Astrocyte of the hippocampus (primary cell): ENCODE data around the gene MGMT.

Experiments used
- DNase-seq: peaks from one replicate; pipeline ENCODE4 v3.0.0; 2011; ENCODE audit warnings: low read depth, low spot score

The MGMT gene

DNA sequence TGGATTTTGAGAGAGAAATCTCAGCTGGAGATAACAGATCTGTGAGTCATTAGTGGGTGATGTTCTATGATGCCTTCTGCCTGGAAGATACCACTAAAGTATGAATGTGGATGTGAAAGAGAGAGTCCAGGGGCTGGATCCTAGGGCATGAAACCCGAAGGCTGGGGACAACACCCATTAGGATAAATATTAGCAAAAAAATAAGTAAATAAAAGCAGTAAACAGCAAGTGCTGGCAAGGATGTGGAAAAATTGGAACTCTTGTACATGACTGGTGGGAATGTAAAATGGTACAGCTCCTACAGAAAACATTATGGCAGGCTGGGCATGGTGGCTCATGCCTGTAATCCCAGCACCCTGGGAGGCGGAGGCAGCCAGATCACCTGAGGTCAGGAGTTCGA lies 16.6 kb upstream of the MGMT start:
- no peak for DNase-seq

DNA sequence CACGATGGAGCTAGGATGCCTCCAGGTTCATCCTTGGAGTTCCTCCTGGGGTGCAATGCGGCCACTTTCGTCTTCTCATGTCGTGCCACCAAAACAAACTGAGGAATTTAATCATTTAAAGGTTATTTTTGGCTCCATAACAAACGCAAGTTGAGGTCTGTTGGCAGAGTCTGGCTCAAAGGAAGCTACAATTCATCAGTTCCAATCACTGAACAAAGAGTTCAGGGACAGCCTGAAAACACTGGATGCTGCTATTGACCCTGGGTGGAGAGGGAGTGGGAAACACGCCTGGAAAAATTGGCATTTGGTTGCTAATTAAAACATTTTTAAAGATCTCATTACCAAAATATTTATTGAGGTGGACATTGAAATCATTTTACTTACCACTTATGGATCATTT lies 11.4 kb upstream of the MGMT start:
- DNase-seq: no peak

DNA sequence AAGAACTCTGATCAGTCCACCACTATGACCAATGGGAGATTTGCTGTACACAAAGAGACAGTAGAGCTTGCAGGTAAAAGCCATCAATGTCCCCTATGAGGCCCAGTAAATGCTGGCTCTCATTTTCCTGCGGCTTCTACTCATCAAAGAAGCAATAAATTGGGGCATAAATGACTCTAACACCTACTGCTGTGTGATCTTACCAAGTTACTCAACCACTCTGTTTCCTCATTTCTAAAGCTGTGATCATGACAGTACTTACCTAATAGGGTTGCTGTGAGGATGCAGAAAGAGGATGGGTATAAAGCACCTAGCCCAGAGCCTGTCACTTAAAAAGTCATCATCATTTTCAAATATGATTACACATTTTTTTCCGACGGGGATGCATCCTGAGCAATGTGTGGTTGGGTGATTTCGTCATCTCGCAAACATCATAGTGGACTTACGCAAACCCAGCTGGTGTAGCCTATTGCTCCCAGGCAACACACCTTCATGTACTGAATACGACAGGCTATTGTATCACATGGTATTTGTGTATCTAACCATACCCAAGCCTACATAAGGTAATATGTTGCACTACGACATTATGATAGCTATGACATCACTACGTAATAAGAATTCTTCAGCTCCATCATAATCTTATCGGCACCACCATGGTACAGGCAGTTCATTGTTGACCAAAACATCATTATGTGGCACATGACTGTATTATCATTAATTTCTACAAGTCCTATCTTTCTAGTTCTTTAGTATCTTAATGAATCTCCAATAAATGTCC lies 7.1 kb upstream of the MGMT start:
- DNase-seq: no peak

DNA sequence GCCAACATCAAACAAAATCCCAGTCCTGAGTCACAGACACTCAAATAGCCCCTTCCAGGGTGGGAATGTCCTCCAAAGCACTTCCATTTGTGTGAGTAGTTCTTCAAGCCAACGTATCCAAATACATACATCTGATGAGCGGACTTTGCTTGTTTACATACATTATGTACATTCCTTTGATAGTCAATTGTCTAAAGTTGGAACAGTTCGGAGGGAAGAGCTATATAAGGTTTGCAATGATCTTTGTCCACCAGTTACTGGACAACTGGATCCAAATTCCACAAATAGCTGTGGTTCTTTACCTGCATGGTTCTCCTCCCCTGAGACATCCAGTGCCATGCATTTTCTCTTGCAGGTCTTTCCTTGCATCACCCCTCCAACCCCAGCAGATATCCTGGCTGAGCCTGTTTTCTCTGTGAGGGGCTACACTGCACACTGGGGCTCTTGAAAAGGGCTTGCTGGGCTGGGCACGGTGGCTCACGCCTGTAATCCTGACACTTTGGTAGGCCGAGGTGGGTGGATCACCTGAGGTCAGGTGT lies 4.7 kb upstream of the MGMT start:
- no peak for DNase-seq

DNA sequence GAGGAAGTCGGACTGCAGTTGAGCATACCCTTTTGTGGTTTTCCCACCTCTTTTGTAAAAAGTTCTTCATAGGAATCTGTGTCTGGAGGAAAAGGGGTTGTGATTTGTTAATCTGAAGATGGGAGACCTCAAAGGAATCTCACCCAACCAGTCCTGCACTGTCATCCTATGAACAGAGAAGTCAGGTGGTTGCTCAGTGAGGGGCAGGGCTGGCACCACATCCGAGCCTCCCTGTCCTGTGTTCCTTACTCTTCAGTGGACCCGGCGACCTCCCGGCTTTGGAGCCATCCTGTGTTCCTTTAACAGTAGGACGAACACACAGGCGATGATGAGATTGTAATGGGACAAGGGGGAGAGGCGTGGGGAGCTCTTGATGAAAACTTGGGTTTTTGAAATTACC lies 2.8 kb upstream of the MGMT start:
- DNase-seq: no peak

DNA sequence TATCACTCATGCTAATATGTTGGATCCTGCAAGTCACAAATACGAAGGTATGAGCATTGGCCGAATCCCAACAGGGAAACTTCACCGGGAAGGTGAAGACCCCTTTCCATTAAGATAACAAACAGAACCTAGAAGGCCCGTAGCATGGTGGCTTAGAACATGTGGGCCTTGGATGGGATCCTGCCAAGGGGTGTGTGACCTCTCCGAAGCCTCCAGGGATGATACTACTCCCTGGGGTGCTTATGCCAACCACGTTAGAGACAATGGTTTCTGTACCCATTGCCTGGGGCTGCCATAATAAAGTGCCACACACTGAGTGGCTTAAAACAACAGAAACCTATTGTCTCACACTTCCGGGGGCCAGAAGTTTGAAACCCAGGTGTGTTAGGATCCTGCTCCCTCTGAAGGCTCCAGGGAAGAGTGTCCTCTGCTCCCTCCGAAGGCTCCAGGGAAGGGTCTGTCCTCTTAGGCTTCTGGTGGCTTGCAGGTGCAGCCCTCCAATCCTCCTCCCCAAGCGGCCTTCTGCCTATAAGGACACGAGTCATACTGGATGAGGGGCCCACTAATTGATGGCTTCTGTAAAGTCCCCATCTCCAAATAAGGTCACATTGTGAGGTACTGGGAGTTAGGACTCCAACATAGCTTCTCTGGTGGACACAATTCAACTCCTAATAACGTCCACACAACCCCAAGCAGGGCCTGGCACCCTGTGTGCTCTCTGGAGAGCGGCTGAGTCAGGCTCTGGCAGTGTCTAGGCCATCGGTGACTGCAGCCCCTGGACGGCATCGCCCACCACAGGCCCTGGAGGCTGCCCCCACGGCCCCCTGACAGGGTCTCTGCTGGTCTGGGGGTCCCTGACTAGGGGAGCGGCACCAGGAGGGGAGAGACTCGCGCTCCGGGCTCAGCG lies 992 bp upstream of the MGMT start:
- no peak for DNase-seq

DNA sequence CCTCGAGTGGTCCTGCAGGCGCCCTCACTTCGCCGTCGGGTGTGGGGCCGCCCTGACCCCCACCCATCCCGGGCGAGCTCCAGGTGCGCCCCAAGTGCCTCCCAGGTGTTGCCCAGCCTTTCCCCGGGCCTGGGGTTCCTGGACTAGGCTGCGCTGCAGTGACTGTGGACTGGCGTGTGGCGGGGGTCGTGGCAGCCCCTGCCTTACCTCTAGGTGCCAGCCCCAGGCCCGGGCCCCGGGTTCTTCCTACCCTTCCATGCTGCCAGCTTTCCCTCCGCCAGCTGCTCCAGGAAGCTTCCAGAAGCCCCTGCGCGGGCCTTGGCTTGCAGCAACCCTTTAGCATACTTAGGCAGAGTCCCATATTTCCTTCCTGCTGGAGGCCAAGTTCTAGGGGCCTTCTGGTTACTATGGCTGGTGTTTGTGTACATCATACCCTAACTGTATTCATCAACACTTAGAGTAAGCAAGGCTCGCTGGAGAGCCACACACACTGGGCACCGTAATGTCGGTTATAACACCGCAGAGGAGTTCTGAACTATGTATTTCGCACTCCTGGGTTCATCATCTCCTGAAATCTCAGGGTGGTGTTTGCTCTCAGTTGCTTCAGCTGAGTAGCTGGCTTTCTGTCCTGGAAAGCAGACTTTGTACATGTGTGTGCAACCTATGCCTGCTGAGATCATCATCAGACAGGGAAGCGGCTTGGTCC lies 471 bp downstream of the MGMT start:
- DNase-seq: peak; percentile 20

DNA sequence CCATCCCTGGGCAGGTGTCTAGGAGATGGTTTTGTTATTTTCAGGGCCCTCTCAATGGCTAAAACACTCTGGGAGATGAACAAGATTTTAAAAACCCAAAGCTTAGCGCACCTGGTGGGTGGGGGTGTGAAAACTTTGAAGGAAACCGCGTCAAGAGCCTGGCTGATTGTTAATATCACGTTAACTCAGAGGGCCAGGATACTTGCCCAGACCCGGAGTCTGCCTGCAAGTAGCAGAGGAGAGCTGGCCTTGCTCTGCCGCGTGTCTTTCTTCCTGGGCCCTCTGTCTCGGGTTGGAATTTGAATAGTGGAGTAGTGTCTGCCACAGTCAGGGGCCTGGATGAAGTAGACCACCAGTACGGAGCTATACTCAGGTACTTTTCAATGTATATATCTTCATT lies 1.1 kb downstream of the MGMT start:
- DNase-seq: no peak

DNA sequence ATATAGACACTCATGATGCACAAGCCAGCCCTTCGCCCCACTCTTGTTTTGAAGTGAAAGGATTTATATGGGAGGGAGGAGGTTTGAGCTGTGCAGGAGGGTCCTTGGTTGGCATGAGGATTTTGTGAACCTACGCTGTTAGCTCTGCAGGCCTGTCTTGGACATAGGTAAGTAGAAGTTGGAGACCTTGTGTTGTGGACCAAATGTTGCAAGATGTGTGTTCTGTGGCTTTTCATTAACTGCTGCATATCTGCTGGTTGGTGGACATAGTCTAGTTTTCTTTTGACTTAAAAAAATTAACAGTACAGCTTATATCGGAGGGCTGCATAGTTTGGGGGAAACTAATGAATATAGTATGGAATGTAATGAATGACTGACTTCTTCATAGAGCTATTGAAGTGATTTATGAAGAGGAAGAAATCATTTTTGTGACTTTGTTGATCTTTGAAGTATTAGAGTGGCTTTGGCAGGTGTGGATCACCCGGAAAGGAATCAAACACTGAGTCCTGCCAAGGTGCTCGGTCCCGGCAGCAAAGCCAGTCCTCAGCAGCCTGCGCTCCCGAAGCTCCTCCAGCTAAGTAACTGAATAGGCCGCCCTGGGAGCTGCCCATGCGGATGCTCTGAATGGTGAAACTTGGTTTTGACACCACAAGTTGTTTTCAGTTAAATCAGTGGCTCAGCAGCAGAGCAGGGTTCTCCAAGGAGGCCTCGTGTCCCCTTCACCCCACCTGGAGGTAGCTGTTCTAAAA lies 3.2 kb downstream of the MGMT start:
- no peak for DNase-seq

DNA sequence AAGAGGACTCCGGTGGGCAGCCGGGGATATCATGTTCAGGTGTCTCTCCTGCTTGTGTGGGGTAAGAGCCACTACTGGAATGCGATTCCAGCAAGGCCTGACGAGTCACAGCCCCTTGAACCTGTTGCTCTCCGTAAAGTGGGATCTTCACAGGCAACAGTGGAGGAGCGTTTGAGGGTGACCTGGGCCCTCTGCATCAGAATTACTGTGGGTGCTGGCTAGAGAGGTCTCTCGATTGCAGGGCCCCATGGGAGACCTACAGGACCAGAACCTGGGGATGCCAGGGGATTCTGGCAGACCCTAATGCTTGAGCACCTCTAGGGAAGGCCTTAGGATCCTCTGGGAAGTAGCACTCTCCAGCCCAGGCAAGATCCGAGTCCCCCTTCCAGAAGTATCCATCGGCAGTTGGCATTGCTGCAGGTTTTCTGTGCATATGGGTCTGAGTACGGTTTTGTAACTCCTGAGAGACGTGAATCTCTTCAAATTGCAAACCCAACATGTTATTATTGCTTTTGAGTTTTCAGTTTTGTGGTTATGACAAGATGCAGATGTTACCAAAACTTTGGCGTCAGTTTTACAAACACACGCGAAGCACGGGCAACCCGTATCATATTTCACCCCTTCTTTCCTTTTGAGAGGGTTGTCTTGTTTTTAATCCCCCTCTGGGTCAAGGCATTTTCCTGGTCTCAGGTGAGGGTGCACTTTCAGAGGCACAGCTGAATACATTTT lies 4.6 kb downstream of the MGMT start:
- no peak for DNase-seq

DNA sequence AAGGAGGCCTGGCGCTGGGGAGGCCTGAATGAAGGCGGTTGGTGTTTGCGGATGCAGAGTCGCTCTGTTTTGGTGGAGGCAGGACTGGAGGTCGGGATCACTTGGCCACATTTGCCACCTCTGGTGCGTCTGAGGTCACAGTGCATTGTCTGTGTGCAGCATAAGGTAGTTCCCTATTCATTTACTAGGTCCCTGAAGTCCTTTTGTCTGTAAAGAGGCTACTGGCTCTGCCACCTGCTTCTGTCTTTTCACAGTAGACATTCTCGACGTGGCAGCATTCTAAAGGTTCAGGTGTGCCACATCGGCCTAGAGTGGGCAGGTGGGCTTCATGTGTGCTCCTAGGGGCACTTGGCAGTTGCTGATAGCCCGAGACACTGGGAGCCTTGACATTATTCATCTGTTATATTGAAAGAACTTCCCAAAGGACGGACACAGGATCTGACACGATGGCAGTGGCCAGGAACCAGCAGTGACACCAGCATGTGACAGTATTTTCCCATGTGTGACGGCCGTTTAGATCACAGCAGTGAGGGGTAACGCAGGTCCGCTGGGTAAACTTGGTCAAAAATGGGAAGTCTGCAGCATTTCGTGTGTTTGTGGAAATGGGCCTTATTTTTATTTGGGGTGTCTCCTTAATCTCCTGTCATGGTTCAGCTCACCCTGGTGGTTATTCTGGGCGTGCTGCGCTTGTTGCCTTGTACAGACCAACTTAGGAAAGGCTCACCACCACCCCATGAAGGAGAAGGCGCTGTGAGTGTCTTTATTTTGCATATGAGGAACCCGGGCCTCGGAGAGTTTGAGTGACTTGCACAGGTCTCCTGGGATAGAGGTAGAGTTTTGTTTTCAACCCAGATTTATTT lies 5.9 kb downstream of the MGMT start:
- no peak for DNase-seq

DNA sequence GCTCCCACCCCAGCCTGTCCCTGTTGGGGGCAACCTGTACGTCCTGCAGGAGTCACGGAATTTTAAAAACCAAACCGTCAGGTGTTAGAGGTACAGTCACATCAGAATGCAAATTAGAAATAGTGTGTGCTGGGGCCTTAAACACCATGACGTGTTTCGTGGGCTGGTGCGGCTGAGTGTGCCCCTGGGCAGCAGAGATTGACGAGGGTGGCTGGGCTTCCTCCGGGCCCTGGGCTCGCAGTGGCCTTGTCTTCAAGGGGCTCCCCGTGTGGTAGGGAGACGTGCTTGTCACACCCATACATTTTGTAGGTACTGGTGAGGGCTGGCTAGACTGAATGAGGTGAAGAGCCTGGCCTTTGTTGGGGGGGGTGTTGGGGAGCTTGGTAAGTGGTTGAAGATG lies 7.6 kb downstream of the MGMT start:
- DNase-seq: no peak

DNA sequence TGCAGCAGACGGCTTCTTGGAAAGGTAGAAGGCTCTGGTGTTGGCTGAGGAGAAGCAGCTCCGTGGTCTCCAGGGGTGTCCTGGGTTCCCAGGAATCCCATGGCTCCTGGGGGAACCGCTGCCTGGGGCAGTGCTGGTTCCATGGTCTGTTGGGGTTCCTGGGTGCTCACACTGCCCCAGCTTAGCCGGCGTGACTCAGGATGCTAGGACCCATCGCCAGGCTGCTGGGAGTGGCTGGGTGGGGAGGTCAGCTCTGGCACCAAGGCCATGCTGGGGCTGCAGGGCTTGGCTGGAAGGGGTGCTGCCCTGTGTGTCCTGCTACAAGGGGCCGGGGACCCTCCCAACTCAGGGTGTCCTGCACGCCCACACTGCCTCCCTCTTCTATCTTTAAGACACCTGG lies 9.4 kb downstream of the MGMT start:
- DNase-seq: no peak

DNA sequence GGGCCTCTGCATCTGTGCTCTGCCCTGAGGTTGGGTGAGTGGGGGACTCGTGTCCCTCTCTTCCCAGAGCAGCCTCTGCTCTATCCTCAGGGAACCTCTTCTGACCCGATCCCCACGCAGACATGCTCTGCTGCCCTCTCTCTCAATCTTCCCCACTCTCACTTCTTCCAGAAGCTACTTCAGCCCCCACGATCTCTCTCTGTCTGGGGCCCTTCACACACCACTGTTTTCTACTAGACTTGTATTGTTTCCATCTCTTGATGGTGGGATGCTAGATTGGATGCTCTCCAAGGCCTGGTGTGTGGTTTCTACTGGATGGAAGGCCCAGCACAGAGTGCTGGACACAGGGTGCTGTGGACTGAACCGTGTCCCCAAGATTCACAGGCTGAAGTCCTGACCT lies 10.0 kb downstream of the MGMT start:
- DNase-seq: no peak

DNA sequence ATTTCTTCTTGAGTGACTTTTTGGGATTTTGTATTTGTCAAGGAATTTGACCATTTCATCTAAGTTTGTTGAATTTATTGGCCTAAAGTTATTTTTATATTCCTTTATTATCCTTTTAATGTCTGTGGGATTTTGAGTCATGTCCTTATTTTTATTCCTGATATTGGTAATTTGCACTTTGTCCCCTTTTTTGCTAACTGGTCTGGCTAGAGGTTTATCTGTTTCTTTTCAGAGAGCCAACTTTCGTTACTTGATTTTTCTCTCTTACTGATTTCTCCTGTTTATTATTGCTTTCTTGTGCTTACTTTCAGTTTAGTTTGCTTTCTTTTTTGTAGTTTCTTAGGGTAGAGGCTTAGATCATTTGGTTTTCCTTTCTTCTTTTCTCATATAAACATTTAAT lies 14.6 kb downstream of the MGMT start:
- DNase-seq: no peak

DNA sequence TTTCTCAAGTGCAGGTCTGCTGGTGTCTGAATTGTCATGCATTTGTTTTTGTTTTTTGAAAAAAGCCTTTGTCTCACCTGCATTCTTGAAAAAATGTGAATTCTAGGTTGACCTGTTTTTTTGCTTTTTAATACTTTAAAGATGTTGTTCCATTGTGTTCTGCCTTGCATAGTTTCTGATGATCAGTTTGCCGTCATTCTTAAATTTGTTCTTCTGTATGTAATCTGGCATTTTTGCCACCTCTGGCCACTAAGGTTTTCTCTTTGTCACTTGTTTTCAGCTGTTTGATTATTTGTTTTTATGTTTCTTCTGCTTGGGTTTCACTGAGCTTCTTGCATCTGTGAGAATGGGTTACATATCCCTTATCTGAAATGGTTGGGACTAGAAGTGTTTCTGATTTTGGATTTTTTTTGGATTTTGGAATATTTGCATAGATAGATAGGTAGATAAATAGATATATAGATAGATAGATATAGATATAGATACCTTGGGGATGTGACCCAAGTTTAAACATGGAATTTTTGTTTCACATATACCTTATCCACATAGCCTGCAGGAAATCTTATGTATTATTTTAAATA lies 16.5 kb downstream of the MGMT start:
- DNase-seq: no peak

DNA sequence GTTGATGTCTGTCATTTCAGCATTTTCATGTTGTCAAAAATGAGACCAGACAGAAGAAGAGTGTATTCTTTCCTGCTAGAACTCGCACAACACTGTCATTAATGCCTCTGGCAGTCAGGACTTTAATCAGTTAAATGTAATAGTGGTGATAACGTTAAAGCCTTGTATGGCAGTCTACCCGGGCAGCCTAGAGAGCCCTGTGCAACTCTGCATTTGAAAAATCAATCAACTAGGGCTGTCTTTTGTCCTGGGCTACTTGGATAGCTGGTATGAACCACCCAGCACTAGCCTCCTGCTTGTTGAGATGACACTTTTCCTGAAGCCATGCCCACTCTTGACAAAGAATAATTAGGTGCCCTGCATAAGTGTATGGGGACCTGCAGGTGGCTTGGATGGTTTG lies 19.8 kb downstream of the MGMT start:
- DNase-seq: no peak

DNA sequence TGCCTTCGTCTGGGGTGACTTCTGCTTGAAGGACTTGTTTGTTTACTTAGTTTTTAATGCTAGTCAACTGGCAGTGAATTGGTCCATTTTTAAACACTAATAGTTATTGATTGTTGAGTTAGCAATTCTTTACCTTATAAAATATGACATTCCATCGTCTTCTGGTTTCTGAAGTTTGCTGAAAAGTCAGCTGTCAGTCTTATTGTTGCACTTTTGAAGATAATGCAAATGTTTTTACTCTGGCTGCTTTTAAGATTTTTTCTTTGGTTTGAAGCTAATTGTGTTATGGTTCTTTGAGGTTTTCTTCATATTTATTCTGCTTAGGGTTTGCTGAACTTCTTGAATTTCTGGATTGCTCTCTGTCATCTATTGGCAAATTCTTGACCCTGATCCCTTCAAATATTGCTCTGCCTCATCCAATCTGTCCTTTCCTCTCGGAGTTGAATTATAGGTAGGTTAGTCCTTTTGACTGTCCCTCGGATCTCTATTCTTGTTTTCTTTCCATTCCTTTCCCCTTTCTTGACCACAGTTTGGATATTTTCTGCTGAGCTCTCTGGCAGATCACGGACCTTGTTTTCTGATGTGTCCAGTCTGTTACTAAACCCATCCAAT lies 24.2 kb downstream of the MGMT start:
- peak; percentile 13 for DNase-seq

DNA sequence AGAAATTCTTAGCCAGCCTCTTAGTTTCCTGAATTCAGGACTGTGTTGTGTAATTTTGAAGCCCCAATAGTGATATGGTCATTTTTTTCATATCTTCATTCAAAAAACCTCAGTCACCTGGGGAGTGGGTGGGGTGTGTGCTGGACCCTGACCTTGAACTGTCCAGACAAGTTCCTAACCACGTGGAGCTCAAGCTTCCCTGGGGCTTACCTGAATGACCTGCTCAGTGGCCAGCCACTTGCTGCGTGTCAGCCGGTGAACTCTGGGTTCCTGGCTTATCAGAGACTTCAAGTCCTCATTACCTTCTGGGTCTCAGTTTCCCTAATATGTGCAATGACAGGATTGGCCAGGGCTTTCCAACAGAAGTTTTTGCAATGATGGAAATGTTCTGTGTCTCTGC lies 27.1 kb downstream of the MGMT start:
- no peak for DNase-seq
